Measurements from ENCODE around the gene CRACR2A.
A peak's percentile ranks its signal among the peaks of the same experiment; 100 is the strongest.

CRACR2A gene

DNA sequence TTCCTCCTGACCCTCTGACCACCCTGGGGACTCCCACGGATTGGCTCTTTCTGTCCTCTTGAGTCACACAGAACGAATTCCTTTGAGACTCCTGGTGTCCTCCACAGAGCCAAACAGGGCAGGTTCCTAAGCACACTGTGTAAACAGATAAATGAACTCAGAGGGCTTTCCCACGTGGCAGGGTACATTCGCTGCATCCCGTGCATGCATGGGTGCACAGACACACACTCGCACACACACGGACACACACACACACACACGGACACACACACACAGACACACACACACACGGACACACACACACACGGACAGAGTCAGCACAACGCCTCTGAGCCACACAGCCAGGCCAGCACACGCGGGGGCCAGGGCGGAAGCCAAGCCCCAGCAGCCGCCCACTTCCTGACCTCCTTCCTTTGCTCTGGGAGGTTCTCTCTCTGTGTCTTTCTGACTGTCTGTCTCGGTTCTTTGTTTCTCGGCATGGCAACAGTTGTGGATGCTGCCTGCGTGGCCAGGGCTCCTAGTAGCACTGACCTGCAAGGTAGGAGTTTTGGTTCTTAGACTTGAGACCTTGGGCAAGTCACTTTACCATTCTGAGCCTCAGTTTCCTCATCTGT, 706 bp downstream of the CRACR2A start:
- peak; percentile 79 to 82 for DNase-seq

DNA sequence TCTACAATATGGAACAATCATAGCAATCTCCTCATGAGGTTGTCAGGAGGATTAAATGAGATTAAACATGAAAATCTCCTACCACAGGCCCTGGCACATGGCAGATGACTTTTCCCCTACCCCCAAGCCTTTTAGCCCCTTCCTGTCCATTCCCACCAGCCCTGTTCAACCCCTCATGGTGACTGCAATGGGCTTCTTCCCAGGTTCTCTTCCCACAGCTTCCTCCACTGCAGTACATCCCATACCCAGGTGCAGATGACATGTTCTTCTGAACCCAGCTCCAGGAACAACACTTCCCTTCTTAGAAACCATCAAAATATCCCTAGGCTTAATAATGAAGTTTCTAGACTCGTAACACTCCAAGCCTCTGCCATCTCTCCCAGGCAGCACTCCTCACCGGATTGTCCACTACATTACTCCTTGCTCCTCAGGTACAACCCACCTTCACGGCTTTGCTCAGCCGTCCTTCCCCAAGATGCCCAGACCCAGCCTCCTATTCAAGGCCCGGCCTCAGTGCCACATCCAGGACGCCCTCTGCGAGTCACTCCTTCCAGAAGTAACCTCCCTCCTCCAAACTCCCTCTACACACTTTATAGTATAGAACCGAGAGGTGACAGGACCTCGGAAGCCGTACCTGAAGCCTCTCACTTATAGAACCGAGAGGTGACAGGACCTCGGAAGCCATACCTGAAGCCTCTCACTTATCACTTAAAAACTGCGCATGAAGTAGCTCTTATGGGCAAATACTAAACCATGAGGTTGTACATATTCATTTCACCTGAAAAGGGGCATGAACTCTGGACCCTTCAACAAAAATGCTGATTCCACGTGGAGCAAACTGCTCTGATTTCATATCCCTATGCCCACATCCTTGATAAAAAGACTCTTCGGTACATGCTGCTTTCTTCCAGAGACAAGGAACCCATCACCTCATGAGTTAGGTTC, 1.5 kb downstream of the CRACR2A start:
- no peak for DNase-seq

DNA sequence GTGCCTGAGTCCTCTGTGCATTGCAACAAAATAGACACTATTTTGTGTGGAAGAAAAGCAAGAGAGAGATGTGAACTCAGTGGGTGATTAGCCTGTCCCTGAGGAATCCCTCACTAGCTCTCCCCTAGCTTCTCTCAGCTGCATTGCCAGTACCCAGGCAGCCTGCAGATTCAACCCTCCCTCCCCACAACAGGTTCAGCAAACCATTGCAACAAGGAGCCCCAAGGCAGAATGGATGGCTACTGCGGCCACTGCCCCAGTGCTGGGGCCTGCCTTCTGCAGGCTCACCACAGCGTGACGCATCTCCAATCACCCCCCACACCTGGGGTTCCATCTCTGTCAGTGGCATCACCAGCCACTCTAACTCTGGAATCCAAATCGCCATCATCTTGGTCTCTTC, 2.3 kb downstream of the CRACR2A start:
- no peak for DNase-seq

DNA sequence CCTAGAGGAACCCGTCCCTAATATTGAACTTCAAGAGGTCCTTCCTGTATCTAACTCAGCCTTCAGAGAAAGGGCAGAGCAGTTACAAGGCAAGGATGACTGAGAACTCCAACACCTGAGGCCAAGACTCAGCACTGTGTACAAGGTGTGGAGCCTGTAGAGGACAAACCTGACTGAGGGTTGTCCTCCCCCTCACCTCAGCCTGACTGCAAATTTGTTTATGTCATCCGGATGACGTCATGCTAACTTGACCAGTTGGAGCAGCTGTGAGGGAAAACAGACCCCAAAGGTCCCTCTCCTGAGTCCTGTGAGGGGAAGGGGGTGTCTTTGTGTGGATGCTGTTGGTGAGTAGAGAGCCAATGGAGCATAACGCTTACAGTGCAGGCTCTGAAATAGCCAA, 4.3 kb downstream of the CRACR2A start:
- DNase-seq = no peak

DNA sequence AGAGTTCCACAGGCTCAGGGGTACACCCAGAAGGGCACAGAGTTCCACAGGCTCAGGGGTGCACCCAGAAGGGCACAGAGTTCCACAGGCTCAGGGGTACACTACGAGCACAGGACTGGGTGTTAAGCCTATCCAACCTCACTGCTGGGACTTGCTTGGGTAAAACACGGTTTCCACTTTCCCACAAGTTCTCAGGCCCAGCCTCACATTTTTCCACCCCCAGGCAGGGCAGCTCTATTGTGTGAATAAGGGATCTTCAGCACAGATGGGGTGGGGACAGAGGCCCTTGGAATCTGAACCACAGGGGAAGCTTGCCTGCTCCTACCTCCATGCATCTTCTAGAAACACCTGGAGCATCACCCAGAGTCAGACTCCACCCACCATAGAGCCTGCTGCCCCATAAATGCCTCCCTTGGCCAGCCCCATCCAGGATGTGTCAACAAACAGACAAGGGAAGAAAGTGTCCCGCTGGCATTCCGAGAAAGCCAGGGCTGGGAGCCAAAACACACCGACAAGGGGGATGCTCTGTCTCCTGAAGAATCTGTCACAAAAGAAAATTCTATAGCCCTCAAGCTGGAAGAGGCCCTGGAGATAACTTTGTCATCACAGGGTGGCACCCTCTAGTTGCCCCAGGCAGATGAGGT, 4.8 kb downstream of the CRACR2A start:
- DNase-seq = no peak

DNA sequence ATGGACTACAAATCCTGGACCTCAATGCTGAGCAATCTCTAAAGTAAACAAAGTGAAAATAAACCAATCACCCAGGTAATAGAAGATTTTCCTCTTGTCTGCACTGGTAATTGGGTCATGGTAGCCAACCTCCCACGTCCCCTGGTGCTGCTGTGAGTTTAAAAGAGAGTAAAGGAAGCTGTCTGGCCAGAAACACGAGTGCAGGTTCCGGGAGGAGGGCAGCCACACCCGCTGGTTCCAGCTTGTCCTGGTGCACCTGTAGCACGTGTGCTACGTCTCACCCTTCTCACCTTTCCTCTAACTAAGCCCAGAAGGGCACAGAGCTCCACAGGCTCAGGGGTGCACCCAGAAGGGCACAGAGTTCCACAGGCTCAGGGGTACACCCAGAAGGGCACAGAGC, 5.4 kb downstream of the CRACR2A start:
- no peak for DNase-seq

DNA sequence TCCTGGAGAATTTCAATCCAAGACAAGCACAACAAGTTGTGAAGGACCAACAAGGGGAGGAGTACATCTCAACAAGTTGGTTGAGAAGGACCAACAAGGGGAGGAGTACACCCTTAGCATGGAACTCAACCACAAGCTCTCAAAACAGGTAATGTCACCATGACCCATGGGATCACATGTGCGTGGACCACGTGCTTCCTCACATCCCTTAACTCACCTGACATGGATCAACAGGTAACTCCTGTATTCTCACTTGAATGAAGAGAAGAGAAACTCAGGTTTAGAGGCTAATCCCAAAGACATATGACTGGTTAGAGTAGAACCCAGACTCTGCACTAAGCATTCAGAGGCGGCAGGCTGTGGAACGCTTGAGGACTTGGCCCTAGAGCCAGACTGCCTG, 6.2 kb downstream of the CRACR2A start:
- no peak for DNase-seq

DNA sequence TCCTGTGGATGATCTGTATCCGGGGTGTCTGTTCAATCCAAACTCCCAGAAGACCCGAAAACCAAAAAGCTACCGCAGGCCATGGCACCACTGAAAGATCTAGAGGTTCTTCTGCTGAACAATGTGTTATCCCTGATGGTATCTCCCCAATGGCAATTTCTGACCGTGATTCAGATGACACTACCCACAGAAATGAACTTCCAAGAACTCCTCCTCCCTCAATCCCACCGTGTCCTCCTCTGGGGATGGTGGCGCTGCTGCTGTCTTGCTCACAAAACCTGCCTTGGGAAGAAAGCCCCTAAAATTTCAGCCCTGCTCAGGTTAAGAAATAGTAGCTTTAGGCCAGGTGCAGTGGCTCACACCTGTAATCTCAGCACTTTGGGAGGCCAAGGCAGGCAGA, 7.8 kb downstream of the CRACR2A start:
- DNase-seq = no peak

DNA sequence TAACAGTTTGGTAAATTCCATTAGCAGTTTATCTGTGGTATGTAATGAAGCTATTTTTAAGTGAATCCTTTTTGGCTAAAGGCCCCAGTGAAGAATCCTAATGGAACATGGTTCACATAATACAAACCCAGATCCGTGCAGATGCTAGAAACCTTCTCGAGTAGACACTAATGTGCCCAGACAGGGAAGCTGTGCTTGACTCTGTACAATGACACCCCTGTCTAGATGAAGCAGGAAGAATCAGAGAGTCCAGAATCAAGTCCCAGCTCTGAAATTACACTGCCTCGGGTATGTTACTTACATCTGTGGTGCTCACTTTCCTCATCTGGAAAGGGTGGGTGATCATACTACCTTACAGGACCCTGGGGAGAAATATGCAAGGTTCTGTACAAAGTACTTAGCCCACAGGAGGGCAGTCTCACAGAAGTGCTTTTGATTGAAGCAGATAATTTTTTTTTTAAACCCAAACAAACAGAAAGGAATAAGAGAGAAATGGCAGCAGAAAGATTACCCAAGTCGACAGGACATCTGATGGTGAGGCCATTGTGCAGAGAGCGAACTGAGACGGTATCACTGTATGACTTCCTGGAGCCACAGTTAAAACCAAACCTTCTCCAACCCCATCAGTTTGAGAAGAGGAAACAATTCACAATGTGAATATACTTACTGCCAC, 8.5 kb downstream of the CRACR2A start:
- DNase-seq = no peak

DNA sequence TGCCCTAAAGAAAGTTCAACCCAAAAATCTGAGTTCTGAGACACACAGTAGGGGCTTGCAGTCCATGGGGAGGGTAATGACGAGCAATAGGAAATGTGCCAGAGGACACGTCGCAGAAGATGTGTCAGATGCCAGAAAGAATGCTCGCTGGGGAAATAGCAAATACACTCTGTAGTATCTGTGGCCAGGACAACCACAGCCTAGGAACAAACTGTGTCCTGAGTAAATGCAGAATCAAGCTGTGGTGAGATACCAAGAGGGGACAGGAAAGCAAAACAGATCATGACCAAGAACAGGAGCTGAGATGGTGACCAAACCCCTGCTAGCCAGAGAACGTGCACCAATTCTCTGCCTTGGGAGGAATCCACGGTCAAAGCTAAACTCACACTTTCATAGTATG, 9.1 kb downstream of the CRACR2A start:
- DNase-seq = no peak

DNA sequence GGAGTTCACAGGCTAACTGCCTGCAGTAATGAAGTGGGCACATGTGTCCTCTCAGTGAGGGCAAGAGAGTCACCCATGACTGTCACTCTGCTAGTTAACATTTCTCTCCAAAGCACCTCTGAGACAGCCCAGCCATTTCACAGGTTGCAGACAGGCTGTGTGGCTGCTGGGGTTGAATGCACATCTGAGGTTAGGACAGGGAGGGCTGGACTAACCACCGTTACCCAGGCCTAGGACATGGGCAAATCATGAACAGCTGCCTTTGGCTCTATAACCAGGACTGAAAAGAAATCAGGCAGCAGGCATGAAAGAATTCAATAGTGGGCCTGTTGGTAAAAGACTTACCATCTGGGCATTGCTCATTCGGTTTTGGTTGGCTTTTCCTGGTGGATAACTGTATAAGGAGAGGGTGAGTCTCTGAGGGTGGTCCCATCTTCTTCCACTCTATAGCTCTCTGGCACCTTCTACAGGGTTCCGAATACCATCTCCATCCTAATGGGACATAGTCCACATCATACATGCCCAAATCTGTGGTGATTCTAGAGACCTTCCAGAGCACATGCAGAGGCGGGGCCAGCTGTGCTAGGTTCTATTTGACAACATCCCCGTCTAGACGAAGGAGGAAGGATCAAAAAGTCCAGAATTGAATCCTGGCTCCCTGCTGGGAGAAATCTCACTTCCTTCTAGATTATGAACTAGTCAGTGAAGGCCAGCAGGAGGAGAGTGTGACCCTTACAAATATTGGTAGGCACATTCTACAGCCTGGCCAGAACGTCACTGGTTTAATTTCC, 10.8 kb downstream of the CRACR2A start:
- no peak for DNase-seq

DNA sequence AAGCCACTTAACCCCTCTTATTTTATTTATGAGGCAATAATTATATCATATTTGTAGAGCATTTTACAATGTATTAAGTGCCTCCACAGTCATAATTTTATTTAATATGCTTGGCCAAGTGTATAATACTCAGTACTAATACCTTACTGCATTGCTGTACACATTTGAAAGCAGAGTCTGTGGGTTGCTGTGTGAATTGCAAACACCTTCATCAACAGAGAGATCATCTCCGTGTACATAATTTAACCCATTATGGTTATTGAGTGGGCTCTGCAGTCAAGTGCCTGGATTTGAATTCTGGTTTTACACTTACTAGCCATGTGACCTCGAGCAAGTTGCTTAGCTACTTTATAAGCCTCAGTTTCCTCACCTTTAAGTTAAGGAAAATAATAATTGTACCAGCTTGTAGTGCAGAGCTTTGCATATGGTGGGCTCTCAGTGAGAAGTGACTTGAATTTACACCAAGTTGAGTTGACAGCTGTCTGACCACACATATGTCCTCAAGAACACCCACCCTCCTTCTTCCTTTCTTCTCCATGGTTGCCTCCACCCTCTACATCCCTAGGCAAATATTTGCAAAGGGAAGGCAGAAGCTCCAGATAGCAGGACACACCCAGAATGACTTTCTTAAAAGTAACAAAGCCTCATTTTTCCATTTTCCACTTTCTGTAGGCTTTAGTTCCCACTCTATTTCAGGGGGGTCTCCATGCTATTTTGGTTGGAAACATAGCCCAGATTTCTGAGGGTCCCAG, 12.3 kb downstream of the CRACR2A start:
- no peak for DNase-seq

DNA sequence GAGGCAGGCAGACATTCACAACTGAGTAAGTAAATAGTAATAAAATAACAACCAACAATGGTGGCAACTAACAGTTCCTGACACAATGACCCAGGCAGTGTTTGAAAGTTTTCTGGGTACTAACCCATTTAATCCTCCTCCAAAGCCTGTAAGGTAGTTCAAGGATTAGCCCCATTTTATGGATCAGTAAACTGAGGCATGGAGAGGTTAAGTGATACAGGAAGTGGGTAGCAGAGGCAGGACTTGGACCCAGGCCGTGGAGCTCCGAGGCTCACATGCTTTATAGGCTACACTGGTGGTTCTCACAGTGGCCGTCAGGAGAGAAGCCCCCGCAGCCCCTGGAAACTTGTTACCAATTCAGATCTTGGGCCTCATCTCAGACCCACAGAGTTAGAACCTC, 17.5 kb downstream of the CRACR2A start:
- no peak for DNase-seq

DNA sequence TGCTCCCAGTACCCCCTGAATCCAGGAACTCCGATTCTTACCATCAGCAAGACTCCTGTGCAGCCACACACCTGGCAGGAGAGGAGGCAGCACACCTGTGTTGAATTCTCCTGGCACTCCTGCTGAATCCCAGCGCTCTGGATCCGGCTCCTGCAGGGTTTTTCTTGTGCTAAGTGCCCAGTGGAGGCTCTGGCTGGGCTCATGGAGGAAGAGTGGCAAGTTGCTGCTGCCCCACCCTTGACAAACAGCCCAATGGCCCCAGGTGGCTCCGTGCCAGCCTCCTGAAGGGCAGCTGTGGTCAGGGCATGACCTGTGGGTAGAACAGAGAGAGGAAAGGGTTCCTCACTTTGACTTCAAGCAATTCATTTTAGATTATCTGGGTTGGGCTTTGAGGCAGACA, 20.0 kb downstream of the CRACR2A start:
- DNase-seq = no peak

DNA sequence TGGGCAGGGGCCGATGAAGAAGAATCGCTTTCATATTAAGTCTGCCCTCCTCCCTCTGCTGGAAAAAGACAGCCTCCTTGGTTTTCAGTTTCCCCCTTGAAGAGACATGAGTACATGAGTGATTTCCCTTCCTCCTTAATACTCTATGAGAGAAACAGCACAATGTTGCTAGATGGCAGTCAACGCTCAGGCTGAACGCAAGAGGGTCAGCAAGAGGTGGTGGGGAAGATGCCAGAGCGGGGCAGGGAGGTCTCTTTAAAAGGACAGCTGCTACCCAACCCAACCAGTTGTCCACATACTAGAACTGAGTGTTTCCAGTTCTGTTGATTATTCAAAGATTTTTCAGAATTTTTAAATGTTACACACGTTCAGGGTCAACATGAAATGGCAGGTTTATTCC, 22.8 kb downstream of the CRACR2A start:
- no peak for DNase-seq

DNA sequence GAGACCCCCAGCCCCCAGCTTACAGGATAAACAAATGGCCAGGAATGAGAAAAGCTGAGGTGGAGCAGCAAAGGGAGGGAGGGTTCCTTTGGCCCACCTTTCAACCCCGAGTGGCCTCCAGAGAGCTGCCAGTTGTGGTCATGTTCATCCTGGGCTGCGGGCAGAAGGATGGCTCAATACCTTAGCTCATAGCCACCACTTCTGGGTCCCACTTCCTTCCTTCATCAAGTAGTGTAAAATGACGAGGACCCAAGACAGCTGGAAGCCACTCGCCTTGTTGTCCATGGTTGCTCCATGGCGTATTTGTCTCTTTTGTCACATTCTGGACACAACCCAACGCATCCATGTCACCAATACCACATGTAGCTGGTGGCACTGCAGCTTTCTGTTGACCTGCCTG, 24.2 kb downstream of the CRACR2A start:
- peak; percentile 71 to 84 for DNase-seq

DNA sequence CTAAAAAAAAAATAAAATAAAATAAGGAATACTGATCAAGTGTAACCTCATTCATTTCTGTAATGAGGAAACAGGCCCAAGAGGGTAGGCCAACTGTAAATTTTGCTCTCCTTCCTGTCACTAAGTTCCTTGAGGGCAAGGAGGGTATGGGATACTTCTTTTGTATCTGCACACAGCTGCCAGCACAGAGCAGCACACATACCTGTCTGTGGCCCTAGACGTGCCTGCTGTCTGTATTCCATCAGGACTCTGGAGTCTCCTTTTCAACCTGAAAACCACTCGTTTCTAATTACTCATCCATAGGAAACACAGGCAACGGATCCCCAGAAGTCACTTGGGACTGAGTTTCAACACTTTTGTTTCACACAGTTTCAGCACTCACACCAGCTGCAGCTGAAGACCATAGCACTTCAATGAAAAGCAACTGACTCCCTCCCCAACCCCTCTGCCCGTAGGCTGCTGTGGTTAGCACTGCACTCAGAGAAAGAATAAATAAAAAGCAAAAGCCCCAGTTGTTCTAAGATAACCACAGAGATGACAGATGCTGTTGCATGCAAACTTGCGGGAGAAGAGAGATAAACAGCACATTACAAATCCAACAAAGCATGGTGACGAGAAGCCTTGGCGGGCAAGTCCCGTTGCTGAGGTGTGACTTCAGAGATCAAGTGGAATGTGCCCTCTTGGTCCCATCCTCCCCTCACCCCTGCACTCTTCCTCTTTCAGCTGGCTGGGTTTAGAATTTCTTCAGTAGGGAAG, 24.9 kb downstream of the CRACR2A start:
- peak; percentile 36 to 53 for DNase-seq

DNA sequence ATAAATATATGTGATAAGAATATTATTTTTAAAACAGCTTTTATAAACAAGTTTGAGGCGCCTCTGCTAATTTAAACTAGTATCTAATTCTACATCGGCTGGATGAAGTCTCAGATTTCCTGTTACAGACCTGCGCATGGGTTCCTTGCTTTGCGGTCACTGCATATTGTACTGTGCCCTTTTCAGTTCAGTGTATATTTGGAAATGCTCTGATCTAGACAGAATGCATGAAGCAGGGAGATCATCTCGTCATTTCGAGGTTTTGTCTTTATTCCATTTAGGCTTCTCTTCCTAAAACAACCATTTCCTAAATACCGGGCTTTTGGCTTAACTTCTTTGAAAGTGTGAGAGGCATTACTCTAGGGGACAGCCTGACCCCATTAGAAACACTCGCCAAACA, 25.6 kb downstream of the CRACR2A start:
- no peak for DNase-seq

DNA sequence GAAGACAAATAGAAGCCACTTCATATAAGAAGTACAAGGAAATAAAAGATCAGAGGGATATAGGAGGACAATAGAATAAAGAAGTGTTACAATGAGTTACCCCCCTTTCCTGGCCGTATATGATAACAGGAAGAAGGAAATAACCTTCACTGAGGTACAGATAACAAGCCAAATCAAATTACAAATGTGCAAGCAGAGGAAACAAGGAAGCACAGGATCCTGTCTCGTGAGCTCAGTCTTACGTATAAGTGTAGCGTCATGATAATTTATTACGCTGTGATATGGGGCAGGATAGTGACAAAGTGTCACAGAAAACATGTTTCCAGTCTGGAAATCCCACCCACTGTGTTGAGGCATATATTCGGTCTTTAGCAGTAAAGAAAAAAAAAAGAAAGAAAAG, 26.5 kb downstream of the CRACR2A start:
- no peak for DNase-seq

DNA sequence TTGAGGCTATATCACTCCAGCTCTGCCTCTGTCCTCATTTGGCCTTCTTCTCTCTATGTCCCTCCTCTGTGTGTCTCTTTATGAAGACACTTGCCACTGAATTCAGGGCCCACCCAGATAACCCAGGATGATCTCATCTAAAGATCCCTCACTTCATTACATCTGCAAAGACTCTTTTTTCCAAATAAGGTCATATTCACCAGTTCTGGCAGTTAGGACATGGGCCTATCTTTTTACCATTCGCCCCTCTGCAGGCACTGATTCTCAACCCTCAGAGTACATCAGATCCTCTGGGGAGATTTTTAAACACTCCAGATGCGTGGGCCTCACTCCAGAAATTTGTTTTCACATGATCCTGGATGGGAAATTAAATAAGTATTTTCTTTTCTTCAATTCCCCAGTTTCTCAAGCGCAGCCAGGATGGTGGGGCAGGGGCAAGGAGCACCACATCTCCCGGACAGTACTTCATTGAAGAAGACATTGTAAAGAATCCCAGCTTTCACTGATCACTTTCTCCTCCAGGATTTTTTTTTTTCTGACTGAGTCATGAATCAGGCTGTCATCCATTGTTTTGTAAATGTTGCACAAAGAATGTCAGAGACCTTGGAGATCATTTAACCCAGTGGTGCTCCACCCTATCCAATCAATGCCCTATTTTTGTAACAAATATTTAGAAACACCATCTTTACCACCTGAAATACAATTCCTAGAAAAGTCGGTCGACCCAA, 27.4 kb downstream of the CRACR2A start:
- no peak for DNase-seq

Measured in inflammatory macrophage (primary cell).